Naive thymus-derived CD8-positive, alpha-beta T cell (primary cell): Measurements from ENCODE around the gene PIK3AP1. TPM values are rescaled to one million over a fixed set of nuclear protein-coding genes. Genes with fewer than 3 reads are reported as not detected.

Experiments
- ATAC-seq, 2 donors: fragments of 150-1000 bp; cut with Tn5 transposase in 1 of 2; sonication (Bioruptor Pico), chemical (Tn5 transposase) in 1 of 2; 1 replicate in 1 of 2; 2 replicates in 1 of 2; pipeline ENCODE4 v1.10.0; 2021; ENCODE audit warnings: mild to moderate bottlenecking in 2 of 2, moderate library complexity in 2 of 2
- POLR2A ChIA-PET: fragments of 350-600 bp; sonication (Branson Sonifier 250); formaldehyde crosslinking; loops from one replicate; lab custom pipeline; 2021; ENCODE audit warnings: antibody characterized with exemption; lab: Charles Lee
- DNase-seq, 10 donors: peaks; one replicate each; pipeline versions ENCODE4 v3.0.0 to v3.0.0-alpha.2; 2020 to 2022
- H3K27ac Mint-ChIP-seq, 10 donors: one replicate each; pipeline ENCODE4 v1.8.0; 2020 to 2022; ENCODE audit warnings: mild to moderate bottlenecking in 10 of 10, mixed read lengths in 10 of 10, moderate library complexity in 4 of 10, inconsistent platforms in 1 of 10
- H3K27me3 Mint-ChIP-seq, 5 donors: one replicate each; pipeline ENCODE4 v1.8.0; 2021 to 2022; ENCODE audit warnings: mixed read lengths in 5 of 5
- H3K36me3 Mint-ChIP-seq, 3 donors: one replicate each; pipeline ENCODE4 v1.8.0; 2020 to 2022; ENCODE audit warnings: mixed read lengths in 3 of 3, mild to moderate bottlenecking in 2 of 3, inconsistent platforms in 1 of 3
- H3K4me1 Mint-ChIP-seq, 4 donors: one replicate each; pipeline ENCODE4 v1.8.0; 2021 to 2022; ENCODE audit warnings: mixed read lengths in 4 of 4
- H3K4me3 Mint-ChIP-seq, 10 donors: one replicate each; pipeline ENCODE4 v1.8.0; 2020 to 2022; ENCODE audit warnings: mild to moderate bottlenecking in 10 of 10, mixed read lengths in 10 of 10, moderate library complexity in 6 of 10, inconsistent platforms in 1 of 10
- H3K9me3 Mint-ChIP-seq, 9 donors: one replicate each; pipeline ENCODE4 v1.8.0; 2020 to 2022; ENCODE audit warnings: mixed read lengths in 9 of 9, mild to moderate bottlenecking in 3 of 9, inconsistent platforms in 1 of 9, moderate library complexity in 1 of 9
- polyA plus RNA-seq, 3 donors: library from polyadenylated mRNA; unstranded; fragments of 300-500 nt; fragmentation: Illumina TruSeq; gene quantifications; one replicate each; pipeline ENCODE4 v1.2.3, GENCODE V29; 2021
- total RNA-seq, 8 experiments: library from RNA in 2 of 8; stranded (reverse) in 2 of 8; gene quantifications; one replicate each; pipeline ENCODE4 v1.2.3 and lab custom pipeline; 2021 to 2026

Gene PIK3AP1
- total and polyA plus RNA-seq, 5 experiments from 2014 or later = 0.77 to 20.2 (median 4.7) TPM

DNA sequence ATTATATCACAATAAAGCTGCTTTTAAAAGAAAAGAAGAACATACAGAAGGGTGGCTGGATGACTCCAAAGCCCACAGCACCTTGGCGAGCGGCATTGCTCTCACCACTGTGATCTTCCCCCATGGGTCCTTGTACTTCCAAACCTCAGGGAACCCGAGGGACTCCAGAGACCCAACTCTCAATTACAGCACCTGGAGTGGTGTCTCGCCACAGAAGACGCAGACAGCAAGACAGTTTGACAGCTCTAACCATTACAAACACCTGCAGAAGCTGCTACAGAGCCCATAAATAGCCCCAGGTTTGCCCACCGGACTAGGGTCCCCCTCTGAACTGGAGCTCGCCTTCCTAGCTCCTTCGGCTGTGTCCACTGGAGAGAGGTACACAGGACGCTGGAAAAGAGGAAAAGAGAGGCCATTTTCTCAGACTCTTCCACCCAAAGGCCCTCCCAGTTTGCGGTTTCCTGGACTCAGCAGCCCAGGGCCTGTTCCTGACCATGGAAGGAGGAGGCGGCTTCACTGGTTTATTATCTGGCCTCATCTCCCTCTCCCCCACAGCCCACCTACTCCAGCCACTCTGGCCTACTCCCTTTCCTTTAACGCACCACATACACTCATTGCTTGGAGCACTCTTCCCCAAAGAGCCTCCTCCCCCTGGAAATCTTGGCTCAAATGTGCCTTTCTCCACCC is 1.9 kb downstream of the PIK3AP1 start:
- Mint-ChIP-seq H3K36me3 (no peaks in the 10 kb centered on the region), H3K4me3 (peak overlapping the region in 6 of 10 donors; percentile 0 to 99 (median 44)), H3K27ac (peak overlapping the region in 7 of 10 donors; percentile 7 to 91 (median 17)), H3K4me1 (peaks cover 16 to 68% (median 21%) of the 10 kb centered on the region in 4 donors), H3K27me3 (no peaks in the 10 kb centered on the region), H3K9me3 (no peaks in the 10 kb centered on the region)
- DNase-seq (no peak), ATAC-seq (no peak)
- POLR2A ChIA-PET = no interaction called here

DNA sequence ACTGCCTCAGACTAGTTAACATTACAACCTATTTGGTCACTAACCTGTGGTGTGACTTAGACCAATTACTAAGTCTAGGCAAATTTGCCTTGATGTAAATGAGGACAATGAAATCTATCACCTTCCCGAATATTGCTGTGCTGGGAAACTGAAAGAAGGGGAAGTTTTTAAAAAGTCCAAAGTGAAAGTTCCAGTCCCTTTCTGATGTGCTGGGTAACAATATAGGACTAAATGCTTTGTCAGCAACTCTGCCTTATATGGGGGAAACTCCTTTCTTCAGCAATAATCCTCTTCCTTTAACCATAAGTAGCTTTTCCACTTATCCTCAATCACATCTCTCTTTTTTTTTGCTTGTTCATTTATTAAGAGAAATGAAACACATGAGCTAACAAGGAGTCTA is 3.9 kb downstream of the PIK3AP1 start:
- H3K27me3 Mint-ChIP-seq = no peaks in the 10 kb centered on the region
- no peak for DNase-seq
- H3K27ac Mint-ChIP-seq = peak overlapping the region in 2 of 10 donors; percentile 77 to 90
- no peak for ATAC-seq
- peaks cover 13 to 59% (median 14%) of the 10 kb centered on the region in 4 donors for H3K4me1 Mint-ChIP-seq
- H3K9me3 Mint-ChIP-seq = no peaks in the 10 kb centered on the region
- H3K4me3 Mint-ChIP-seq = peak overlapping the region in 1 of 10 donors; percentile 68
- POLR2A ChIA-PET = interaction anchor here (0.7 kb wide), 1 partner anchor 60 kb away, joined by 3 read pairs; no protein-coding TSS in a partner anchor
- H3K36me3 Mint-ChIP-seq = no peaks in the 10 kb centered on the region

DNA sequence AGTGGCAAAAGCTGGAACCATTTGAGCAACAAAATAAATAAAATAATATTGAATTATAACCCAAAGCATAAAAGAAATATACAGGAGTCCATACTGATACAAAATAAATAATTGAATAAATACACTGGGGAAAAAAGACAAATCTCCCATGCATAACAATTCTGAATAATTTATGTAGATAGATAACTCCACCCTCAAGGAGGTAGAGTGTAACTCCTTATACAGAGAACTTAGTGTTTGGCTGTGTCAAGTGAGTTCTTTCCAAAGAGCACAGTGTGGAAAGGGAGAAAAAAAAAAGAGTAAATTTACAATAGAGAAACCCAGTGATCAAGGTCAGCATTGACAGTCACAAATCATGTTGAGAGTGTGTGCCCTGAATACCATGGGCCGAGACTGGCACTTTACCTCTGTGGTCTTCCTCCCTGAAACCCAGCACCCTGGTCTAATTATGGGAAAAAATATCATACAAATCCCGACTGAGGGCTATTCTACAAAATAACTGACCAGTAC is 5.5 kb downstream of the PIK3AP1 start:
- no peaks in the 10 kb centered on the region for H3K27me3 Mint-ChIP-seq
- DNase-seq (no peak), ATAC-seq (no peak)
- no peak overlapping the region for H3K27ac Mint-ChIP-seq
- no peaks in the 10 kb centered on the region for H3K9me3 Mint-ChIP-seq
- POLR2A ChIA-PET = no interaction called here
- peaks cover 2 to 61% (median 6%) of the 10 kb centered on the region in 4 donors for H3K4me1 Mint-ChIP-seq
- H3K36me3 Mint-ChIP-seq = peaks cover 0 to 1% (median 0%) of the 10 kb centered on the region in 3 donors
- H3K4me3 Mint-ChIP-seq = peak overlapping the region in 1 of 10 donors; percentile 4

- Mint-ChIP-seq H3K36me3 (peaks cover 0 to 1% (median 0%) of the 10 kb centered on the region in 3 donors), H3K9me3 (no peaks in the 10 kb centered on the region), H3K27ac (peak overlapping the region in 2 of 10 donors; percentile 3 to 9), H3K4me1 (peaks cover 0 to 61% (median 3%) of the 10 kb centered on the region in 4 donors), H3K4me3 (no peak overlapping the region), H3K27me3 (no peaks in the 10 kb centered on the region)
- POLR2A ChIA-PET = no interaction called here
- ATAC-seq = no peak
- DNase-seq = no peak
These were observed 6.2 kb downstream of the PIK3AP1 start for GRCh38 chr10:96714031-96714590.

DNA sequence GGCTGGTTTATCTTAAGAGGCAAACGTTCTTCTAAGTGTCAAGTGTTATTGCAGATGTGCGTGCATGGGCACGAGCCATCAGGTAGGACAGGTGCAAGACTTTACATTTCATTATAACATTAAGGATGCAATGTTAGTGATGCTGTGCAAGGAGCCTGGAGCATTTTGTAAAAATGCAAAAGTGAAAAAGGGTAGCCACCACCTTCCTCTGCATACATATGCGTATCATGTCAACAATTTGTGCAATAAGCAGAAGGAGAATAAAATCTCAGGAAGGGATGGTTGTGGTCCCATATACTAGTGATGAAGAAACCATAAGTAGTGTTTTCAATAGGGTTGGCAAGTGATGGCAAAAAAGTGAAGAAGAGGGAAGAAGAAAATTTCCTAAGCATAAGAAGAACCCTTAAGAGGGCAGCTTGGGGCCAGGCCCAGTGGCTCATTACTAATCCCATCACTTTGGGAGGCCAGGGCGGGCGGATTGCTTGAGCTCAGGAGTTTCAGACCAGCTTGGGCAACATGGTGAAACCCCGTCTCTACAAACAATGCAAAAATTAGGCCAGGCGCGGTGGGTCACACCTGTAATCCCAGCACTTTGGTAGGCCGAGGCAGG is 7.5 kb downstream of the PIK3AP1 start:
- Mint-ChIP-seq H3K27ac (no peak overlapping the region), H3K9me3 (no peaks in the 10 kb centered on the region), H3K27me3 (no peaks in the 10 kb centered on the region), H3K4me3 (peak overlapping the region in 1 of 10 donors; percentile 4), H3K36me3 (peaks cover 0 to 2% (median 1%) of the 10 kb centered on the region in 3 donors), H3K4me1 (peaks cover 0 to 62% (median 3%) of the 10 kb centered on the region in 4 donors)
- POLR2A ChIA-PET = no interaction called here
- ATAC-seq = no peak
- no peak for DNase-seq

DNA sequence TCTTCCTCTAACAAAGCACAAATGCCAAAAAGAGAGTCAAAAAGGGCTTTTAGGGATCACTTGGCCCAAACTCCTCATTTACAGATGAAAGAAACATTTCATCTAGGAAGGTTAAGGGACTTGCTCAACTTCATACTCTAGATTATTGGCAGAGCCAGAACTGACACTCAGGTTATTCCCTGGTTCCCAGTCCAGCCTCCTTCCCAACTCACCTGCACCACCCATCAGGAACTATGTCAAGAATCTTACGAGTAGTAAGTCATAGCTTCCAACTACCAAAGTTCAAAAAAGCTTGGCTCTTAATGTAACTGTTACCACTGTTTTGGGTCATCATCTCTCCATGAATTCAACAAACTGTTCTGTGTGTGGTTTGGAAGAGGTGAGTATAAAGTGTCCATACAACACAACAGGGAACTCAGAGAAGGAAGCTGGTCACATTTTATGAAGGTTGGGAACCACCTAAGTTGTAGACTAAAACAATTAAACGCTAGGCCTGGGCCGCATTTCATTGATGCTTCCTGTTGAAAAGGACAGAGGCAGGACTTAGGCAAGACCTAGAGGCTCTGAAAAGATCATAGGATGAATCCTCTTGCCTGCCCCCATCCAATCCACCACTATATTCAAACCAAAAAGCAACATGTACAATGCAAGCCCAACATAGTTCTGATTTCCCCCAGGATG is 9.1 kb downstream of the PIK3AP1 start:
- H3K27ac Mint-ChIP-seq = peak overlapping the region in 1 of 10 donors; percentile 49
- H3K9me3 Mint-ChIP-seq = no peaks in the 10 kb centered on the region
- ATAC-seq = no peak

DNA sequence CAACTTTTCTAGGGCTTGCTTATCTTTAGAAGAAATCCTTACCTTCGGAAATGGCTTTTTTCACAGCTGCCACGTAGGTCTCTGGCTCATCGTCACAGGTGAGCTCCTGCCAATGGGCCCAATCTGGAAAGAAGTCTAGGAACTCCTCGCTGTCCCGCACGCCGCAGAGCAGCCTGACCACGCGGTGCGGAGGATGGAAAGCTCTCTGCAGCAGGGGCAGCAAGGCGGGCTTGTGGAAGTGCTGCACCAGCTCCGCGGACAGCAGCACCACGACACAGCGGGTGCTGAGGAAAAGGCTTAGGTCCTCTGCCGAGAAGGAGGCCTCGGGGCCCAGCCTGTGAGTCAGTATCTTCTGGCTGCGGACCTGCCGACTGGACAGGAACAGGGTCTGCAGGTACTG is 10.8 kb downstream of the PIK3AP1 start:
- Mint-ChIP-seq H3K27ac (no peak overlapping the region), H3K4me1 (peaks cover 0 to 64% (median 0%) of the 10 kb centered on the region in 4 donors), H3K36me3 (peaks cover 0 to 2% (median 1%) of the 10 kb centered on the region in 3 donors), H3K4me3 (no peak overlapping the region), H3K9me3 (no peaks in the 10 kb centered on the region), H3K27me3 (no peaks in the 10 kb centered on the region)
- POLR2A ChIA-PET = no interaction called here
- DNase-seq (no peak), ATAC-seq (no peak)

More for the DNA sequence above, 9.1 kb downstream of the PIK3AP1 start:
- peaks cover 0 to 58% (median 0%) of the 10 kb centered on the region in 4 donors for H3K4me1 Mint-ChIP-seq
- peaks cover 0 to 2% (median 1%) of the 10 kb centered on the region in 3 donors for H3K36me3 Mint-ChIP-seq
- no peaks in the 10 kb centered on the region for H3K27me3 Mint-ChIP-seq
- POLR2A ChIA-PET = no interaction called here
- H3K4me3 Mint-ChIP-seq = no peak overlapping the region
- no peak for DNase-seq

DNA sequence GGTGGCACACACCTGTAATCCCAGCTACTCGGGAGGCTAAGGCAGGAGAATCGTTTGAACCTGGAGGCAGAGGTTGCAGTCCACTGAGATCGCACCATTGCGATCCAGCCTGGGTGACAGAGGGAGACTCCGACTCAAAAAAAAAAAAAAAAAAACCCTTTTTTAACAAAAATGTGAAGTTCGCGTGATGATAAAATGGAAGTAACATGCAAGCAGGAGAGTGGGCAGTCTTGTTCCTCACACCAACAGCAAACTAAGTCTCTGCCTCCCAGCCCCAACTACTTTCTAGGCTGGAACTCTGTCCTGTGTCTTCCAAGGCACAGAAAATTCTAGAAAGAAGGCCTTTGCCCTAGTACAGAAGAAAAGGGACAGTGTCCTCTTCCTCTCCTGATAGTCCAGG is 11.3 kb downstream of the PIK3AP1 start:
- peaks cover 0 to 65% (median 0%) of the 10 kb centered on the region in 4 donors for H3K4me1 Mint-ChIP-seq
- no peaks in the 10 kb centered on the region for H3K27me3 Mint-ChIP-seq
- H3K36me3 Mint-ChIP-seq = peaks cover 0 to 2% (median 1%) of the 10 kb centered on the region in 3 donors
- DNase-seq = no peak
- no peak overlapping the region for H3K4me3 Mint-ChIP-seq
- POLR2A ChIA-PET = no interaction called here
- H3K9me3 Mint-ChIP-seq = no peaks in the 10 kb centered on the region
- peak overlapping the region in 1 of 10 donors; percentile 82 for H3K27ac Mint-ChIP-seq
- ATAC-seq = no peak

- DNase-seq (no peak), ATAC-seq (peak in 1 of 2 donors; percentile 33)
- no peaks in the 10 kb centered on the region for H3K27me3 Mint-ChIP-seq
- peaks cover 0 to 2% (median 1%) of the 10 kb centered on the region in 3 donors for H3K36me3 Mint-ChIP-seq
- peak overlapping the region in 1 of 10 donors; percentile 82 for H3K27ac Mint-ChIP-seq
- POLR2A ChIA-PET = interaction anchor here (0.7 kb wide), 1 partner anchor 36 kb away, joined by 4 read pairs; no protein-coding TSS in a partner anchor
- peaks cover 0 to 70% (median 0%) of the 10 kb centered on the region in 4 donors for H3K4me1 Mint-ChIP-seq
- no peaks in the 10 kb centered on the region for H3K9me3 Mint-ChIP-seq
- H3K4me3 Mint-ChIP-seq = peak overlapping the region in 1 of 10 donors; percentile 50
These were observed 11.9 kb downstream of the PIK3AP1 start for GRCh38 chr10:96708456-96708855.

DNA sequence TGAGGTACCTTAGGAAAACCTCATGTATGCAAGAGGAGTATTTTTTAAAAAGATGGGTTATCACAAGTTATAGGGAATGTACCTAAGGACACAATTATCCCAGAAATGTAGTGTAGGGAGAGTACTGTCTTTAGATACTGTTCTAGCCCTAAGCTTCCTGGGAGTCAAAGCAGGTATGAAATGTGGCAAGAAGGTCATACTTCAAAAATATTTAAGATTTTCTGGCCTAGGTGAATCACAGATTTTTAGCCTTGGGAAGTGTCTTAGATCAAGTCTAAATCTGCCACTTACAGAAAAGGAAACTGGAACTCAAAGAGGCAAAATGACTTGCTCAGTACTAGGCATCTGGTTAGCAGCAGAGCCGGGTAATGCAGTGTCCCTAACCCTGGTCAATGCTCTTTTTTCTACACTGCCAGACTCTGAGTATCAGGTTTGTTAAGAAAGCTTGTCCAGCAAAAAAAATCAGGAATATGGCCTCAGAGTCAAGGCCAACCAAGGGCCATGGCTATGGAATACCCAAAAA is 13.9 kb downstream of the PIK3AP1 start:
- peak overlapping the region in 1 of 10 donors; percentile 20 for H3K27ac Mint-ChIP-seq
- H3K27me3 Mint-ChIP-seq = no peaks in the 10 kb centered on the region
- H3K4me1 Mint-ChIP-seq = peaks cover 0 to 81% (median 0%) of the 10 kb centered on the region in 4 donors
- DNase-seq (no peak), ATAC-seq (no peak)
- peaks cover 0 to 2% (median 1%) of the 10 kb centered on the region in 3 donors for H3K36me3 Mint-ChIP-seq
- H3K9me3 Mint-ChIP-seq = no peaks in the 10 kb centered on the region
- POLR2A ChIA-PET = no interaction called here
- H3K4me3 Mint-ChIP-seq = no peak overlapping the region

DNA sequence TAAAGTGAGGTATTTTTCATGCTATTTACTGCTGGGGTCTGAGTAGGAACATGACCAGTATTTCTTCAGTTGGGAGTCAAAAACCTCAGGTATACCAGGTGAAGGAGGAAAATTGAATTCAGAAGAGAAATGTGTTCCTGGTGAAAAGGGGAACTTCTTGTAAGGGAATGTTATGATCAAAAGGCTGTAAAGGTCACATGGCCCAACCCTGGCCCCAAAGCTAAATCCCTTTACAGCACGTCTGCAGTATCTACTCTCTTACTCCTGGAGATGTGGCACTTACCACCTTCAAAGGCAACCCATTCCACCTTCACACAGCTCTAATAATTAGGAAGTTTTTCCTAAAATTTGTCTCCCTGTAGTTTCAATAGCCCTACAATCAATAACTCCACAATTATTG is 15.2 kb downstream of the PIK3AP1 start:
- Mint-ChIP-seq H3K27me3 (no peaks in the 10 kb centered on the region), H3K4me3 (no peak overlapping the region), H3K36me3 (peaks cover 0 to 2% (median 1%) of the 10 kb centered on the region in 3 donors), H3K9me3 (no peaks in the 10 kb centered on the region), H3K4me1 (peaks cover 0 to 84% (median 0%) of the 10 kb centered on the region in 4 donors), H3K27ac (peak overlapping the region in 1 of 10 donors; percentile 41)
- DNase-seq = no peak
- ATAC-seq = no peak
- POLR2A ChIA-PET = interaction anchor here (0.7 kb wide), 1 partner anchor 242 kb away, joined by 8 read pairs; no protein-coding TSS in a partner anchor

GRCh38 chr10:96704563-96704962 is 15.8 kb downstream of the PIK3AP1 start:
- Mint-ChIP-seq H3K9me3 (no peaks in the 10 kb centered on the region), H3K27ac (peak overlapping the region in 2 of 10 donors; percentile 5 to 41), H3K4me3 (no peak overlapping the region), H3K27me3 (no peaks in the 10 kb centered on the region), H3K4me1 (peaks cover 0 to 85% (median 0%) of the 10 kb centered on the region in 4 donors), H3K36me3 (peaks cover 0 to 2% (median 0%) of the 10 kb centered on the region in 3 donors)
- no peak for ATAC-seq
- DNase-seq = no peak
- POLR2A ChIA-PET = no interaction called here
